HEK293T (cell line): ENCODE results near the gene XPO1.

Experiments
- ARNT ChIP-seq: fragments of 450-650 bp; IDR thresholded peaks from 2 replicates; pipeline ENCODE4 v1.6.1; 2017; ENCODE audit warnings: mild to moderate bottlenecking
- ELF4 ChIP-seq: fragments of 450-650 bp; IDR thresholded peaks from 2 replicates; pipeline ENCODE4 v1.6.1; 2017; ENCODE audit warnings: antibody characterized with exemption
- FOXA1 ChIP-seq: fragments of 450-650 bp; IDR thresholded peaks from 2 replicates; pipeline ENCODE4 v1.6.1; 2016; ENCODE audit warnings: mild to moderate bottlenecking
- FOXM1 ChIP-seq: fragments of 450-650 bp; IDR thresholded peaks from 2 replicates; pipeline ENCODE4 v1.6.1; 2017; ENCODE audit warnings: mild to moderate bottlenecking, borderline replicate concordance
- HDGF ChIP-seq: fragments of 450-650 bp; IDR thresholded peaks from 2 replicates; pipeline ENCODE4 v1.6.1; 2017; ENCODE audit warnings: antibody characterized with exemption, borderline replicate concordance
- L3MBTL2 ChIP-seq: fragments of 450-650 bp; conservative IDR thresholded peaks from 2 replicates; pipeline ENCODE4 v1.6.1; 2016; ENCODE audit warnings: mild to moderate bottlenecking
- NFRKB ChIP-seq: fragments of 450-650 bp; IDR thresholded peaks from 2 replicates; pipeline ENCODE4 v1.6.1; 2016; ENCODE audit warnings: mild to moderate bottlenecking, moderate library complexity
- TARDBP ChIP-seq: fragments of 450-650 bp; IDR thresholded peaks from 2 replicates; pipeline ENCODE4 v1.6.1; 2016

DNA sequence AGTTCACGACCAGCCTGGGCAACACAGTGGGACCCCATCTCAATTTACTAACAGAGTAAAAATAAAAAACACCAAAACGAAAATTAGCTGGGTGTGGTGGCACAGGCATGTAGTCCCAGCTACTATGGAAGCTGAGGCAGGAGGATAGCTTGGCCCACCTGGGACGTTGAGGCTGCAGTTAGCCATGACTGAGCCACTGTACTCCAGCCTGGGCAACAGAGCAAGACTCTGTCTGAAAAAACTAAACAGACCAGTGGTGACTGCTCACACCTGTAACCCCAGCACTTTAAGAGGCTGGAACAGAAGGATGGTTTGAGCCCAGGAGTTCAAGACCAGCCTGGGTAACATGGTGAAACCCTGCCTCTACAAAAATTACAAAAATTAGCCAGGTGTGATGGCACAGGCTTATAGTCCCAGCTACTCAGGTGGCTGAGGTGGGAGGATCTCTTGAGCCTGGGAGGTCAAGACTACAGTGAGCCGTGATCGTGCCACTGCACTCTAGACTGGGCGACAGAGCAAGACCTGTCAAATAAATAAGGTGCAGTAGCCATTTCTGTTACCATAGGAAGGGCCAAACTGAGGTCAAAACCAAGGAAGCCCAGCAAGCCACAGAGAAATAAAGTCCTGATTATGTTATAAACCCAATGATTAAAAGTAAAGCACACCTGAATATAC, 81.3 kb downstream of the XPO1 start:
- no peak for TF ChIP-seq ELF4
- no peak for TF ChIP-seq FOXM1
- no peak for TF ChIP-seq NFRKB
- no peak for TF ChIP-seq HDGF
- no peak for TF ChIP-seq ARNT
- no peak for TF ChIP-seq L3MBTL2
- no peak for TF ChIP-seq TARDBP
- no peak for TF ChIP-seq FOXA1
